Measurements from ENCODE around the gene TMEM88.
A peak's percentile ranks its signal among the peaks of the same experiment; 100 is the strongest.
"Not testable (repeated sequence)": the region's sequence is repeated elsewhere in the genome, so short reads cannot be mapped to it uniquely, and the experiment has no call there.

The TMEM88 gene

DNA sequence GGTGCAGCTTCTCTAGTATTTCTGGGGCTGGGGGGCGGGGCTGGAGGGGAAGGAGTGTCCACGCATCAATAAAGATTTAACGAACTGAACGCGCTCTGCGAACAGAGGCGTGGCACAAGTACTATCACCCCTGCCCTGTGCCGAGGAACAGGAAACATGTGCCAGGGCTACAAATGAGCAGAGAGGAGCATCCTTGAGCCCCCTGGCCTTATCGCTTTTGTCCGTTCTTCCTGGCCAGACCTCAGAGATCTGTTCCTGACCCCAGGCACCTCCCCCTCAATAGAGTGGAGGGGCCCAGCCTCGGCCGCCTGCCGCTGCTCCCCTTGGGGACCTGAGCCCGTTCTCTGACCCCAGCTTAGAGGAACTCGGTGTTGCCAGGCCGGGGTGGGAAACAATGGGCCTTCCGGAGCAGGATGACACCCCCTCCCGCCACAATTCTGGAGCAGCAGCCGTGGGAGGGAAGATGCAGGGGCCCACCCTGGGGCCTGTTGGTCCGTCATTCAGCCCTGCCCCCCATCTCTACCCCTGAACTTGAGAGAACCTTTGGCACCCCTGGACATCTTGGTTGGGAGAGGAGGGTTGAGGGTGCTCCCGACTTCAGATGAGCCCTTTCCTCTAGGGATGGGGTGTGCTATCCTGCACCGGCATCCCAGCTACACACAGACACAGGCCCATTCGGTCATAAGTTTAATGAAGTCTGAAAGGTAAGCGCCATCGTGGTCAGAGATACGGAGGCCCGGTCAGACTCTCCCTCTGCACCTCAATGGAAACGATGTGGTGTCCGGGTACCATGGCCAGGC is 1.3 kb downstream of the TMEM88 start:
- no peak for DNase-seq (ENCODE audit: low spot score)

DNA sequence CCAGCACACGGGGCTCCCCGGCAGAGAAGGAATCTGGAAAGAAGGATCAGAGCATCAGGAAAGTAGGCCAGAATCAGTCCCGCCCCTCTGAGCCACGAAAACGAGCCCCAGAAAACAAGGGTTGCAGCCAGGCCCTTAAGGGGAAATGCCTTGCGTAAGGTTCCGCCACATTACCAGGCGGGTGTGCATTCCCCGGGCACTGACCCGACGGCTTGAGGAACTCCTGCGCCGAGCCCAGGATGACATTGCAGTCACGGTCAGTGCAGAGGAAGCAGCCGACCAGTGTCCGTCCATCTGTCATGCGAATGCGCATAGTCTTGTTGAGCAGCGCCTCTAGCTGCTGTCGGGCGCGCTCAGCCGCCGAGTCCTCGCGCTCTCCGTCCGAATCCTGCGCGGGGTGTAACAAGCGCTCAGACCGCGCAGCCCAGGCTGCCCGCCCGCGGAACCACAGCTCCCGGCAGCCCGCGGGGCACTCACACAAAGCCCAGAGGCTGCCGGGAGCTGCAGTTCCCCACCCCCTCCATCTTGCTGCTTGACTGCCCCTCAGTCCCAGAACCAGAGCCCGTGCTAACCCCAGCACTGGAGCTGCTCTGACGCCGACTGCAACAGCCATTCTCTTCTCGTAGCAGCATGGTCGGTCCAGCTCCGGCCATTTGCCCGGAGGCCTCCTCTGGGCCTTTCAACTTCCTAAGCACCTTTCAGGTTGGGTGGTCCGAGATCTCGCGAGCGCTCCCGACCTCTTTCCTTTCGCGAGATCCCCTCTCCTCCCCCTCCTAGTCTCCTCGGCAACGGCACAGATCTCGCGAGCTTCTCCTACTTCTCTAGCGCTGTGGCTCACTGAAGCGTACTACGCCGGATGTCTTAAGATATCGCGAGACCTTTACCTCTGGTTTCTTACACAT is 2.2 kb downstream of the TMEM88 start, which contains the start of gene NAA38:
TSS of gene NAA38 (minus strand) at position 749 of the 902 bp plus-strand sequence. CDS start at position 653, 96 bp downstream.
- DNase-seq (ENCODE audit: low spot score), result peak; percentile 98

DNA sequence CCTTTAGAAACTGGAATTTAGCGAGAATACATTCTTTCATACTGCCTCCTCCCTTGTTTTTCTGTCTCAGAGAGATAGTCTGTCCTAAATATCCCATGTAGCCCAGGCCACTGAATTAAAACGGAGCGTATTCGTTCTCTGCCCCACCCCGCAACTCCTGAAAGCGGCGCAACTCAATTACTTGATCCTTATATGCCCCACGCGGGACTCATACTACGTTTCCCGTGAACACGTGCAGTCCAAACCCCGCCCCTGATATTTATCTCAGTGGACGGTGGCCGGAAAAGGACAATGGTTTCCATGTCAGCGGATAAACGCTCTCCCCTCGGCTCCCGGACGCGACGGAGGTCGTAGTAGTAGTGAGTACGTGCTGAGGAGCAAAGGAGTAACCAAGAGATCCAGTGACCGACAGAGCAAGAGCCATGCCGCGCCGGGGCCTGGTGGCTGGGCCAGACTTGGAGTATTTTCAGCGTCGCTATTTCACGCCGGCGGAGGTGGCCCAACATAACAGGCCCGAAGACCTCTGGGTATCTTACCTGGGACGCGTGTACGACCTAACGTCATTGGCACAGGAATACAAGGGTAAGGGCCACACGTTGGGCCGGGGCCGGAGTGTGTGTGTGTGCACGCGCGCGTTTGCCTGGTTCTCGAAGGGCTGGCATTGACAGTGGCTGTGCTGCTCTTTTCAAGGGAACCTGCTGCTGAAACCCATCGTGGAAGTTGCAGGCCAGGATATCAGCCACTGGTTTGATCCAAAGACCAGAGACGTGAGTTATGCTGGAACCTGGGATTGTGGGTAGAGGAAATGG is 3.1 kb downstream of the TMEM88 start, which contains the start of gene CYB5D1:
TSS of gene CYB5D1 (plus strand) at position 291 of the 809 bp plus-strand sequence. CDS start at position 423, 132 bp downstream.
- DNase-seq (ENCODE audit: low spot score), result no peak

DNA sequence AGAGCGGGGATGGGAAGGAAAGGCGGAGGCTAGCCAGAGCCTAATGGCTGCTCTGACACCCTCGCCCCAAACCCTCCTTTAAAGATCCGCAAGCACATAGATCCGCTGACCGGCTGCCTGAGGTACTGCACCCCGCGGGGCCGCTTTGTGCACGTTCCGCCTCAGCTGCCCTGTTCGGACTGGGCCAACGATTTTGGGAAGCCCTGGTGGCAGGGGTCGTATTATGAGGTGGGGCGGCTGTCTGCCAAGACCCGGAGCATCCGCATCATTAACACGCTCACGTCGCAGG is 3.6 kb downstream of the TMEM88 start:
- DNase-seq (ENCODE audit: low spot score), result no peak

DNA sequence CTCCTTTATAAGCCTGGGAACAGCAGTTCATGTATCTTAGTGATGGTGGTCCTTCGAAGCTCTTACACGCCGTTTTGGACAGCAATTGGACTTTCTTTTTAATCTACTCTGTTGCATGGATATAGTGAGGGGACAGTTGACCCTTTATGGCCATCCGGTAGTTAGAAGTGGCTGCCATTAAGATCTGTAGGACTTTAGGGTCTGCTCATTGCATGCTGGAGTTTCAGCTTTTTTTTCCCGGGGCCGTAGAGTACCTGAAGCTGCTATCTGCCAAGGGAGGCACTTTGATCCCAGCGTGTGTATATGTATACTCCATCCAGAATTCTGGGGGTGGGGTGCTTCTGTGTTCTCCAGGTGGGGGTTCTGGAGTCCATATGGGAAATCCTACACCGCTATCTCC is 4.2 kb downstream of the TMEM88 start:
- no peak for DNase-seq (ENCODE audit: low spot score)

DNA sequence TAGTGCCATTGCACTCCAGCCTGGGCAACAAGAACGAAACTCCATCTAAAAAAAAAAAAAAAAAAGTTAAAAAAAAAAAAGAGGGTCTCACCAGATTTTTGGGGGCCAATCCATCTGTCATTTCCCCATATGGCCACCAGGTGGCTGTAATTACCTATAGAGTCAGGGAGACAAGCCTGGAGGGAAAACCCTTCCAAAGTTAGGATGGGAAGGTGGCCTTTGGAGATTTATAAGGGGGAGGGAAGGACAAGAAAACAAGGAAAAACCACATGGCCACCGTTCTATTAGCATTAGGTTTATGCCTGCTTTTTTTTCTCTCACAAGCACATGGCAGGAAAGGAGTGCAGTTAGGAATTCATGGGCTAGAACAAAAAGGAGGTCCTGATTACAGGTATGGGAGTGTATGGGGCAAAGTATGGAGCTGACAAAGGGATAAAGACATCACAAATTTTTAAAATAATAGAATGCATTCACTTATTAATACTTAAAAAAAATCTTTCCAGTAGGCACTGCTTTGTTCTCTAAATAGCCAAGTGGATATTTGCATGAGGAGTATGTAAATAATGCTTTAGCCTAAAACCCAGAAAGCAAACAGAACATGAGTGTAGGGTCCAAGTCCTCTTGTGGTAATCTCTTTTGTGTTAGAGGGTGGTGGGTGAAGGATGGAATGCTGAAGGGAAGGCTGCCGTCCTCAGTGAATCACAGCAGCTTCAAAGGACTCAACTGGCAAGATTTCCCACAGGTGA is 8.0 kb downstream of the TMEM88 start:
- DNase-seq (ENCODE audit: low spot score), result peak; percentile 42

DNA sequence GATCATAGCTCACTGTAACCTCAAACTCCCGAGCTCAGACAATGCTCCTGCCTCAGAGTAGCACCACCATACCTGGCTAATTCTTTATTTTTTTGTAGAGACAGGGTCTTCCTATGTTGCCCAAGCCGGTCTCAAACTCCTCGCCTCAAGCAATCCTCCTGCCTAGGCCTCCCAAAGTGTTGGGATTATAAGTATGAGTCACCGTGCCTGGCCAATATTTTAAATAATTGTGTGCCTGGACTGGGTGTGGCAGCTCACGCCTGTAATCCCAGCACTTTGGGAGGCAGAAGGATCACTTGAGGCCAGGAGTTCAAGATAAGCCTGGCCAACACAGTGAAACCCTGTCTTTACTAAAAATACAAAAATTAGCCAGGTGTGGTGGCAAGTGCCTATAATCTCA is 9.5 kb downstream of the TMEM88 start:
- not testable (repeated sequence) for DNase-seq (ENCODE audit: low spot score)

DNA sequence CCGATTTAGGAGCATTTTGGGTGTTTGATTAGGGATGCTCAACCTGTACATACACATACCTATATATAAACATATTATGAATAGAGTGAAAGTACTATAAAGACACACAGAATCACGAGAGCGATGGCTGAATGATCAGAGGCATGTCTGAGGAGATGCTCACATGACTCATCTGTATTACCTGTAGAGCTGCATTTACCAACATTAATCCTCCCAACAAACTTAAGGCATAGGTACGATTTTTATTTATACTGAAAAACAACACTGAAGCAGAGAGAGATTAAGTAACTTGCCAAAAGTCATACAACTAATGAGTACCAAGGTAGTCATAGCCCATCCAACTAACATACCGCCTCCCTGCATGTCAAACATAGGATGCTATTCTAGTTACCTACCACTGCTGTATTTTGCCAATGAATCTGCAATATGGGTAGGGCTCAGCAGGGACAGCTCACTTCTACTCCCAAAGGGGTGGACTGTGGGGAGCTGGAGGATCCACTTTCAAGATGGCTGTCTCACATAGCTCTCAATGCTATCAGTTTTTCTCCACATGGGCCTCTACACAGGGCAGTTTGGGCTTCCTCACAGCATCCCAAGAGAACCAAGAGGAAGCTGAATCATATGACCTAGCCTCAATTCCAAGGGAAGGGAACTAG is 10.3 kb downstream of the TMEM88 start:
- no peak for DNase-seq (ENCODE audit: low spot score)

DNA sequence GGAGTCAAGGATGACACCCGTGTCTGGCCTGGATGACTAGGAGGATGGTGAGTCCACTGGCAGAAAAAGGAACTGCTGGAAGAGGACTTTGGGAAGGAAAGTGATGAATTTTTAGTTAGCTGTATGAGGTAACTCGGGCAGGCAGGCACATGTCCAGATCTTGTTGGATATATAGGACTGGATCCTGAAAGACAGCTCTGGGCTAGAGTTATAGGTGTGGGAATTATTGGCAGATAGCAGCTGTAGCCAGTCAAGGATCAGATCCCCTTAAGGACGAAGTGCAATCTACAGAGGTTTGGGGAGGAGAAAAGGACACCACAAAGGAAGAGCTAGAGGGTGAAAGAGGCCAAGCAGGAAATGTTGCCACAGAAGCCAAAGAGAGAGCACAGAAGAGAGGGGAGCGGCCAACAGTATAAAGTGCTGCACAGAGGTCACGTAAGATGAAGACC is 13.0 kb downstream of the TMEM88 start:
- no peak for DNase-seq (ENCODE audit: low spot score)

DNA sequence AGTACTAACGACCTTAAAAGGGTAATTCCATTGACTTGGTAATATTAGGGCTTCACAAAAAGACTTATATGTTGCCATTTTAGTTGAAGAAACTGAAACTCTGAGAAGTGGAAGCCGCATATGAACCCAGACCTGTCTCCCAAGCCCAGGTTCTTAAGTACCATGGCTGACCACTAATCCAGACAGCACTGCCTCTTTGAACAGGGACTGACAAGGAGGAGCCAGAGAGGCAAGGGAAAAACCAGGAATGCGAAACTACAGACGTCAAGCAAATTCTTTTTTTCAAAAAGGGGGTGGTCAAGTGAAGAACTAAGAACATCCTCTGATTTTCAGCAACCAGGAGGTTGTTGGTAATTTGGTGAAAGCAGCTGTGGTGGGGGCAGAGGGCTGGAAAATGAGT is 18.2 kb downstream of the TMEM88 start:
- no peak for DNase-seq (ENCODE audit: low spot score)

DNA sequence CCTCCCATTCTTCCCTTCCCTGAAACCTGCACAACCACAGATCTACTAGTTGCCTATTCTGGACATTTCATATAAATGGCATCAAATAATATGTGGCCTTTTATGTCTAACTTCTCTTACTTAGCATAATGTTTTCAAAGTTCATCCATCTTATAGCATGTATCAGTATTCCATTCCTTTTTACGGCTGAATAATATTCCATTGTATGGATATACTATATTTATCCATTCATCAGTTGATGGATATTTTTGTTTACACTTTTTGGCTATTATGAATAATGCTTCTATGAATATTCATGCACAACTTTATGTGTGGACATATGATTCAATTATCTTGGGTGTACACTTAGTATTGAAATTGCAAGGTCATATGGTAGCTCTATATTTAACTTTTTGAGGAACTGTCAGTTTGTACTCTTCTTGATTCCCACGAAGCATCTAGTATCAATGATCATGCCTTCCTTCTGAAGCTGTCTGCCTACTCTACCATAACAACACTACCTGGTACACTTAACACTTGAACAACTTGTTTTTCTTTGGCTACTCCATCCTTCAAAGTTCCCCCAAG is 21.0 kb downstream of the TMEM88 start:
- DNase-seq (ENCODE audit: low spot score), result no peak

DNA sequence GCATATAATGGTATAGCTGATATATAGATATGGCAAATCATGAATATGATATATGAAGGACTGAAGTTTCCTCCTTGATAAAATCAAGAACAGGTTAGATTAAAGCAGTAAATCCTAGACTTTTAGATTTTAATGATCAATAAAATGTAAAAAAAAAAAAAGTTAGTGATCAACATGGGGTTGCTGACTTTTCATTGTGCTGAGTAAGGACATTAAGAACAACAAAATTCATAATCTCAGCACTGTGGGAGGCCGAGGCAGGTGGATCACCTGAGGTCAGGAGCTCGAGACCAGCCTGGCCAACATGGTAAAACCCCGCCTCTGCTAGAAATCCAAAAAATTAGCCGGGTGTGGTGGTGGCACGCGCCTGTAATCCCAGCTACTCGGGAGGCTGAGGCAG is 23.4 kb downstream of the TMEM88 start:
- no peak for DNase-seq (ENCODE audit: low spot score)

DNA sequence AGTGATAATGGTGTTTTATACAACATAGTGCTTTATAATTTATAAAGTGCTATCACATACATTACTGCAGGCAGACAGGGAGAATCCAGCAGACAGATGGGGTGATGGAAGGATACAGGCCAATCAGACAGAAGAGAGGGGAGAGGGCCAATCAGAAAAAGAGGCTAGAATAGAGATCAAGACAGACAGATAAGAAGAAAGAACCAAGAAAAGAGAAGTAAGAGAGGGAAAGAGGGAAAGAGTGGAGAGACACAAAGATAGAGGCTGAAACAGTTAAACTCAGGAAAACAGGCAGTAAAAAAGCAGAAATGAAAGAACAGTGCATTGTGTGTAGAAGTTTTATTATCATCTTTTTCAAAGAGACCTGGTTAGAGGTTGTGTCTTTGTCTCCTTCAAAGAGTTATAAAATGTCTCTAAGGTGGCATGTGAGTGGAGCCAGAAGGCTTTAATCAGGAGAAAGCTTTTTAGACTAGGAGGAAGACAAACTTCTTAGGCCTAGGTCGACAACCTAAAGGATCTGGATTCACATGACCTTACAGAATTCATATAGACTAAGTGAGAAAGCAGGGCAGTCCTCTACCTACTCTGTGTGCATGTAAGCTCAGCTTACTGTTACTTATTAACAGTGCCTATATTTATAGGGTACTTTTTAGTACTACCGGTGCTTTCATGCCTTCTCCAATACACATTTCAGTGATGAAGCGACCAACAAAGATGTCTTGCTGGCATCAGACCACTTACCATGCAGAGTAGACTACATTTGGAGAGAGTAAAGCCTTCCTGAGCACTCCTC is 25.4 kb downstream of the TMEM88 start:
- DNase-seq (ENCODE audit: low spot score), result no peak

DNA sequence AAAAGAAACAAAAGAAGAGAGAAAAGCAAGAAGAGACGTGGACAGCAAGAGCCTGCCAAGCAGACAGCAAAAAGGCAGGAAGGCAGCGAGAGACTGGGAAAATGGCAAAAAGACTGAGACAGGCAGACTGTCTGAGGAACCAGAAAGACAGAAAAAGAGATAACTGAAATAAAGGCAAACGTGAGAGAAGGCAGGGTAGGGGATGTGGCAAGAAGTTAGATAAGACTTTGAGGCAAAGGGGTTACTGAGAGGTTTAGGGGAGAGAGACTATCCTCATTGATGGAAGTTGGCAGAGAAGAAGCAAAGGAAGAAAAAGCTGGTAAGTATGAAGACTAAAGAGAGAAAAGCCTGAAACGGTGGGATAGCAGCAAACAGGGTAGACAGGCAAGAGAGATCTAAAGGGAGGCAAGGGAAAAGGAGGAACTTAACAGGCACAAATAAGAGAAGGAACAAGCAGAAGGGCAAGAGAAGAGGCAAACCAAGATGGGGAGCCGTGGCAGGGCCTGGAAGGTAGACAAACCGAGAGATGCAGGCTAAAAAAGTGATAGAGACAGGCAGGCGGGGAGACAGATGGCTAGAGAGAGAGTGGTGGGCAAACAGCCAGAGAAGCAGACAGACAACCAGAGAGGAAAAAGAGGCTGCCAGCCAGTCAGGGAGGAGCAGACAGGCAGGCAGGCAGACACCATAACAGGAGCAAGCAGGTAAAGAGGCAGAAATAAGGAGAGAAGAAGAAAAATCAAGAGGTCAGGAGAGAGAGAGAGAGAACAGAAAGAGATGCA is 26.6 kb downstream of the TMEM88 start:
- no peak for DNase-seq (ENCODE audit: low spot score)

DNA sequence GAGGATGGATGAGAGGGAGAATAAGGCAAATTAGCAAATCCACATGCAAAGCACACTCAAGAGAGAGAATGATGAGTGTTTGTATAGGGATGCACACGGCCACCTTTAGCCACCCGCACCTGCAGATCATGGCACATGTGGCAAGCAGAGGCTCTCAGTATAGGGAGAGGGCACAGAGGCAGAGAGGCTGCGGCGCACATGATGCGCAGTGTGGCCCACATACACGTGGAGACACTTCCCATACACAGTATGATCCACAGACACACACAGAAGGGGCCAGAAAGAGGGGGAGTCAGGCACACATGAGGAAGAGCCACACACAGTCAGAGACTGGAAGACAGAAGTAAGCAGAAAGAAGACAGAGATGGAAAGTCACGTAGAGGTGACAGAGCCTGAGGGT is 27.2 kb downstream of the TMEM88 start:
- DNase-seq (ENCODE audit: low spot score), result no peak

DNA sequence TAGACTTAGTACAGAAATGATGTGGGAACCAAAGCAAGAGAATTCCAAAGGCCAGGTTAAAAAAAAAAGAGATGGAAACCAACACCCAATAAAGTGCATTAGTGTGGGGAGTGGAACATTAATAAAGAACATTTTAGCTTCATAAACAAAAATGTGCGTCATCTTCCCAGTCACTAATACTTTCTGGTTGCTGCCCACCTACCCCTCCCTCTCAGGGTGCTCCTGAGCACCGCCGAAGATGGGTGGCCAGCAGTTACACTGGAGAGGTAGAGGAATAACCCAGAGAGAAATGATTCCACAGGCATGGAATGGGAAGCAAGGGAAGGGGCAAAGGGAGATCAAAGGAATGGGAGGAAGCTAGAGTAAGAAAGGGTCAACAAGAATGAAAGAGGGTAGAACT is 27.8 kb downstream of the TMEM88 start:
- DNase-seq (ENCODE audit: low spot score), result no peak

DNA sequence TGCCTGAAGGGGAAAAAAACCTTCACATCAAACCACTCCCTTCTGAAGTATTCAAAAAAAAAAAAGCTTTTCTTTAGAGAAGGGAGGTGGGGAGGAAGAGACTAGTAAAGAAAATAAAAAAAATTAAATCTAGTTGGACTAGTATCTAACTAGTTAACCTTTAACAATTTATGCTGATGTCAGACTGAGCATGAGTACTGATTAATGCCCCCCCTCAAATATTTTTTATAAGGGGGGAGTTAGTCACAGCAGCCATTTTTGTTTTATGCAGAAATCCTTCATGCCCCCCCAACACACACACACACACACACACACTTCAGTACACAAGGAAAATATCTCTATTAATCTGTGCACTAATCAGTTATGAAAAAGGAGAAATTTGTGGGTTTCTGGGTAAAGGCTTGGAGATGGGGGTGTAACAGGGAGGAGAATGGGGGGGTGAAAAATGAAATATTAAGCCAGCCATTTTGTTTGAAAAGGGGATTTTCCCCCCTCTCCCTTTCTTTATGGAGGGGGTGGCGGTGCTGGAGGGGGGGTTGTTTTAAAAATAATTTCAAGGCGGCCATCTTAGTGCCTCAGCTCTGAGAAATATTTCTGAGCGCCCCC is 29.0 kb downstream of the TMEM88 start:
- DNase-seq (ENCODE audit: low spot score), result no peak

DNA sequence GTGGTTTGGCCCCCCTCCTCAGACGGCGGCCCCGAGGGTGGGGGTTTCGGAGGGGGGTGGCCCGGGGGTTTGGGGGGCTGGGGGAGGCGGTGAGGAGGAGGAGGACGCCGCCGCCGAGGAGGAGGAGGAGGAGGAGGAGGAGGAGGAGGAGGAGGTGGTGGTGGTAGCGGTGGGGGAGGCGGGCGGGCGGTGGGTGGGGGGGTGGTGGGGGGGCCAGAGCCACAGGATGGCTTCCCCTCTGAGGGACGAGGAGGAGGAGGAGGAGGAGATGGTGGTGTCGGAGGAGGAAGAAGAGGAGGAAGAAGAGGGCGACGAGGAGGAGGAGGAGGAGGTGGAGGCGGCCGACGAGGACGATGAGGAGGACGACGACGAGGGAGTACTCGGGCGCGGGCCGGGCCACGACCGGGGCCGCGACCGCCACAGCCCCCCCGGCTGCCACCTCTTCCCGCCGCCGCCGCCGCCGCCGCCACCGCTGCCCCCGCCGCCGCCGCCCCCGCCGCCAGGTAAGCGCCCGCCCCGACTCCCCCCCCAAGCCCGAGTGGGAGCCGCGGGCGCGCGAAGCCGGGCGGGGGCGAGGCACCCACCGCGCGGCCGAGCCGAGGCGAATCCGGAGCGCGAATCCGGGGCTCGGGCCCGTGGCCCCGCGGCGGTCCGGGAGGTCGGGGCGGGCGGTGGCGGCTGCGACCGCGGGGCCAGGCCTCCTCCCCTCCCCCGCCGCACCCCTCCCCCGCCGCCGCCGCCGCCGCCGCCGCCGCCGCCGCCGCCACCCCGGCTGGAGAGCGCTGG is 29.9 kb downstream of the TMEM88 start:
- DNase-seq (ENCODE audit: low spot score), result no peak

All from globus pallidus (tissue), 1 donor.